Measurements from ENCODE around the gene TTLL13. TPM values are rescaled to one million over a fixed set of nuclear protein-coding genes. Genes with fewer than 3 reads are reported as not detected.
A peak's percentile ranks its signal among the peaks of the same experiment; 100 is the strongest.

The TTLL13 gene
- total RNA-seq, 4 donors from 2014 or later, result not detected

GRCh38 chr15:90230610-90231009, 18.7 kb upstream of the TTLL13 start:
- Histone ChIP-seq H3K27ac (peak overlapping the region; percentile 93 to 99 (median 94)), H3K9me3 (no peaks in the 10 kb centered on the region), H3K36me3 (peaks cover 0 to 55% (median 0%) of the 10 kb centered on the region in 3 donors), H3K27me3 (no peaks in the 10 kb centered on the region), H3K4me1 (peaks cover 5 to 54% (median 20%) of the 10 kb centered on the region in 4 donors), H3K4me3 (peak overlapping the region in 3 of 4 donors; percentile 24 to 67 (median 25))
- DNase-seq, result no peak
- TF ChIP-seq POLR2A (IDR thresholded peaks at IDR 0.05), result no peak
- no peak for TF ChIP-seq CTCF (IDR thresholded peaks at IDR 0.05)

- H3K36me3 ChIP-seq, result peaks cover 0 to 50% (median 0%) of the 10 kb centered on the region in 3 donors
- peak; percentile 61 to 86 (median 79) for DNase-seq
- H3K27me3 ChIP-seq, result no peaks in the 10 kb centered on the region
- H3K4me3 ChIP-seq, result peak overlapping the region in 3 of 4 donors; percentile 67 to 91 (median 76)
- H3K27ac ChIP-seq, result peak overlapping the region; percentile 93 to 99 (median 94)
- no peaks in the 10 kb centered on the region for H3K9me3 ChIP-seq
- TF ChIP-seq POLR2A (IDR thresholded peaks at IDR 0.05) (peak in 1 of 2 donors; percentile 17), CTCF (IDR thresholded peaks at IDR 0.05) (no peak)
- H3K4me1 ChIP-seq, result peaks cover 5 to 54% (median 20%) of the 10 kb centered on the region in 4 donors
Observed at GRCh38 chr15:90231028-90232017, 18.0 kb upstream of the TTLL13 start.

GRCh38 chr15:90232196-90232595, 17.2 kb upstream of the TTLL13 start:
- Histone ChIP-seq H3K27ac (peak overlapping the region; percentile 93 to 99 (median 94)), H3K27me3 (no peaks in the 10 kb centered on the region), H3K36me3 (peaks cover 0 to 50% (median 0%) of the 10 kb centered on the region in 3 donors), H3K9me3 (no peaks in the 10 kb centered on the region), H3K4me1 (peaks cover 5 to 54% (median 20%) of the 10 kb centered on the region in 4 donors), H3K4me3 (peak overlapping the region; percentile 66 to 91 (median 72))
- DNase-seq, result peak in 2 of 3 donors; percentile 63 to 65
- TF ChIP-seq CTCF (IDR thresholded peaks at IDR 0.05) (no peak), POLR2A (IDR thresholded peaks at IDR 0.05) (no peak)

- peak overlapping the region; percentile 93 to 99 (median 94) for H3K27ac ChIP-seq
- peak overlapping the region; percentile 66 to 91 (median 72) for H3K4me3 ChIP-seq
- peaks cover 5 to 54% (median 20%) of the 10 kb centered on the region in 4 donors for H3K4me1 ChIP-seq
- peaks cover 0 to 50% (median 0%) of the 10 kb centered on the region in 3 donors for H3K36me3 ChIP-seq
- DNase-seq, result no peak
- no peaks in the 10 kb centered on the region for H3K9me3 ChIP-seq
- TF ChIP-seq CTCF (IDR thresholded peaks at IDR 0.05) (peak in 3 of 6 experiments; percentile 15 to 81 (median 79)), POLR2A (IDR thresholded peaks at IDR 0.05) (peak; percentile 28 to 52)
- no peaks in the 10 kb centered on the region for H3K27me3 ChIP-seq
Observed at GRCh38 chr15:90232941-90233386, 16.4 kb upstream of the TTLL13 start.

- Histone ChIP-seq H3K4me1 (peaks cover 5 to 50% (median 20%) of the 10 kb centered on the region in 4 donors), H3K9me3 (no peaks in the 10 kb centered on the region), H3K36me3 (peaks cover 0 to 50% (median 0%) of the 10 kb centered on the region in 3 donors)
Observed at GRCh38 chr15:90233387-90234095, 15.8 kb upstream of the TTLL13 start, which contains the start of gene CIB1. CIB1 (minus strand) TSS chr15:90233941; CDS start chr15:90233885, 56 bp downstream.

More at GRCh38 chr15:90233387-90234095, 15.8 kb upstream of the TTLL13 start, which contains the start of gene CIB1:
- TF ChIP-seq CTCF (IDR thresholded peaks at IDR 0.05) (peak in 1 of 6 experiments; percentile 84), POLR2A (IDR thresholded peaks at IDR 0.05) (peak; percentile 44 to 45)
- peak; percentile 95 to 99 (median 98) for DNase-seq
- H3K4me3 ChIP-seq, result peak within 1 kb of the TSS; percentile 66 to 91 (median 72)
- no peaks in the 10 kb centered on the region for H3K27me3 ChIP-seq
- peak within 1 kb of the TSS; percentile 93 to 99 (median 94) for H3K27ac ChIP-seq
